Liver (tissue), 3 donors: ENCODE measurements around the gene P2RY12.

Experiments
- GABPA ChIP-seq, 2 donors: IDR thresholded peaks in 1 of 2; conservative IDR thresholded peaks in 1 of 2; 2 replicates each; pipeline ENCODE4 v1.6.1; 2016; ENCODE audit warnings: antibody characterized with exemption in 2 of 2, mild to moderate bottlenecking in 1 of 2, moderate library complexity in 1 of 2
- JUND ChIP-seq, 2 donors: IDR thresholded peaks; 2 replicates each; pipeline ENCODE4 v1.6.1; 2016; ENCODE audit warnings: antibody characterized with exemption in 2 of 2
- RAD21 ChIP-seq, 2 donors: IDR thresholded peaks; 2 replicates each; pipeline ENCODE4 v1.6.1; 2016; ENCODE audit warnings: antibody characterized with exemption in 2 of 2, mild to moderate bottlenecking in 2 of 2
- TAF1 ChIP-seq: conservative IDR thresholded peaks from 2 replicates; pipeline ENCODE4 v1.6.1; 2016; ENCODE audit warnings: antibody characterized with exemption, mild to moderate bottlenecking
- YY1 ChIP-seq: IDR thresholded peaks from 2 replicates; pipeline ENCODE4 v1.6.1; 2016; ENCODE audit warnings: antibody characterized with exemption, mild to moderate bottlenecking
- ZBTB33 ChIP-seq: IDR thresholded peaks from 2 replicates; pipeline ENCODE4 v1.6.1; 2016; ENCODE audit warnings: antibody characterized with exemption
- TF ChIP-seq, protein P1 (sequence below): fragments of 150-350 bp; IDR thresholded peaks from 2 replicates; pipeline ENCODE4 v1.5.1; 2017; ENCODE audit warnings: improper control_type of control experiment, low read depth, low read length; ENCODE audit not compliant: missing input control
- TF ChIP-seq, protein P2 (sequence below): IDR thresholded peaks from 2 replicates; pipeline ENCODE4 v1.6.1; 2016; ENCODE audit warnings: antibody characterized with exemption
- TF ChIP-seq, protein P3 (sequence below): IDR thresholded peaks from 2 replicates; pipeline ENCODE4 v1.6.1; 2016; ENCODE audit warnings: antibody characterized with exemption, mild to moderate bottlenecking
- donor health status: healthy.
- donor health status: healthy.

- TF ChIP-seq, protein P1, sequence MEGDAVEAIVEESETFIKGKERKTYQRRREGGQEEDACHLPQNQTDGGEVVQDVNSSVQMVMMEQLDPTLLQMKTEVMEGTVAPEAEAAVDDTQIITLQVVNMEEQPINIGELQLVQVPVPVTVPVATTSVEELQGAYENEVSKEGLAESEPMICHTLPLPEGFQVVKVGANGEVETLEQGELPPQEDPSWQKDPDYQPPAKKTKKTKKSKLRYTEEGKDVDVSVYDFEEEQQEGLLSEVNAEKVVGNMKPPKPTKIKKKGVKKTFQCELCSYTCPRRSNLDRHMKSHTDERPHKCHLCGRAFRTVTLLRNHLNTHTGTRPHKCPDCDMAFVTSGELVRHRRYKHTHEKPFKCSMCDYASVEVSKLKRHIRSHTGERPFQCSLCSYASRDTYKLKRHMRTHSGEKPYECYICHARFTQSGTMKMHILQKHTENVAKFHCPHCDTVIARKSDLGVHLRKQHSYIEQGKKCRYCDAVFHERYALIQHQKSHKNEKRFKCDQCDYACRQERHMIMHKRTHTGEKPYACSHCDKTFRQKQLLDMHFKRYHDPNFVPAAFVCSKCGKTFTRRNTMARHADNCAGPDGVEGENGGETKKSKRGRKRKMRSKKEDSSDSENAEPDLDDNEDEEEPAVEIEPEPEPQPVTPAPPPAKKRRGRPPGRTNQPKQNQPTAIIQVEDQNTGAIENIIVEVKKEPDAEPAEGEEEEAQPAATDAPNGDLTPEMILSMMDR = no peak
- no peak for TF ChIP-seq GABPA (IDR thresholded peaks at IDR 0.05 in 1 of 2, conservative IDR thresholded peaks at IDR 0.05 in 1 of 2)
- no peak for TF ChIP-seq ZBTB33
- TF ChIP-seq RAD21 (IDR thresholded peaks at IDR 0.05) = no peak
- no peak for TF ChIP-seq TAF1
- TF ChIP-seq, protein P2, sequence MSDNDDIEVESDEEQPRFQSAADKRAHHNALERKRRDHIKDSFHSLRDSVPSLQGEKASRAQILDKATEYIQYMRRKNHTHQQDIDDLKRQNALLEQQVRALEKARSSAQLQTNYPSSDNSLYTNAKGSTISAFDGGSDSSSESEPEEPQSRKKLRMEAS = no peak
- TF ChIP-seq, protein P3, sequence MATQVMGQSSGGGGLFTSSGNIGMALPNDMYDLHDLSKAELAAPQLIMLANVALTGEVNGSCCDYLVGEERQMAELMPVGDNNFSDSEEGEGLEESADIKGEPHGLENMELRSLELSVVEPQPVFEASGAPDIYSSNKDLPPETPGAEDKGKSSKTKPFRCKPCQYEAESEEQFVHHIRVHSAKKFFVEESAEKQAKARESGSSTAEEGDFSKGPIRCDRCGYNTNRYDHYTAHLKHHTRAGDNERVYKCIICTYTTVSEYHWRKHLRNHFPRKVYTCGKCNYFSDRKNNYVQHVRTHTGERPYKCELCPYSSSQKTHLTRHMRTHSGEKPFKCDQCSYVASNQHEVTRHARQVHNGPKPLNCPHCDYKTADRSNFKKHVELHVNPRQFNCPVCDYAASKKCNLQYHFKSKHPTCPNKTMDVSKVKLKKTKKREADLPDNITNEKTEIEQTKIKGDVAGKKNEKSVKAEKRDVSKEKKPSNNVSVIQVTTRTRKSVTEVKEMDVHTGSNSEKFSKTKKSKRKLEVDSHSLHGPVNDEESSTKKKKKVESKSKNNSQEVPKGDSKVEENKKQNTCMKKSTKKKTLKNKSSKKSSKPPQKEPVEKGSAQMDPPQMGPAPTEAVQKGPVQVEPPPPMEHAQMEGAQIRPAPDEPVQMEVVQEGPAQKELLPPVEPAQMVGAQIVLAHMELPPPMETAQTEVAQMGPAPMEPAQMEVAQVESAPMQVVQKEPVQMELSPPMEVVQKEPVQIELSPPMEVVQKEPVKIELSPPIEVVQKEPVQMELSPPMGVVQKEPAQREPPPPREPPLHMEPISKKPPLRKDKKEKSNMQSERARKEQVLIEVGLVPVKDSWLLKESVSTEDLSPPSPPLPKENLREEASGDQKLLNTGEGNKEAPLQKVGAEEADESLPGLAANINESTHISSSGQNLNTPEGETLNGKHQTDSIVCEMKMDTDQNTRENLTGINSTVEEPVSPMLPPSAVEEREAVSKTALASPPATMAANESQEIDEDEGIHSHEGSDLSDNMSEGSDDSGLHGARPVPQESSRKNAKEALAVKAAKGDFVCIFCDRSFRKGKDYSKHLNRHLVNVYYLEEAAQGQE = no peak
- no peak for TF ChIP-seq JUND (IDR thresholded peaks at IDR 0.05)
- TF ChIP-seq YY1 = no peak
Measured at GRCh38 chr3:151432616-151433372, 48.2 kb upstream of the P2RY12 start.
